ENCODE data around the gene ZNG1A. TPM values are rescaled to one million over a fixed set of nuclear protein-coding genes. Genes with fewer than 3 reads are reported as not detected.
A peak's percentile ranks its signal among the peaks of the same experiment; 100 is the strongest.
"Not testable (repeated sequence)": the region's sequence is repeated elsewhere in the genome, so short reads cannot be mapped to it uniquely, and the experiment has no call there.

ZNG1A gene
- total RNA-seq, 1 donor from 2014 or later, result 45.1 TPM

GRCh38 chr9:98775-99174, 80.1 kb downstream of the ZNG1A start:
- not testable (repeated sequence) for DNase-seq (ENCODE audit: low read depth)

GRCh38 chr9:94992-95391, 83.9 kb downstream of the ZNG1A start:
- not testable (repeated sequence) for DNase-seq (ENCODE audit: low read depth)

GRCh38 chr9:94323-94722, 84.5 kb downstream of the ZNG1A start:
- DNase-seq (ENCODE audit: low read depth), result not testable (repeated sequence)

GRCh38 chr9:93909-94308, 84.9 kb downstream of the ZNG1A start:
- not testable (repeated sequence) for DNase-seq (ENCODE audit: low read depth)

- not testable (repeated sequence) for DNase-seq (ENCODE audit: low read depth)
Measured at GRCh38 chr9:90851-91250, 88.0 kb downstream of the ZNG1A start.

GRCh38 chr9:88396-89037, 90.3 kb downstream of the ZNG1A start:
- DNase-seq (ENCODE audit: low read depth), result not testable (repeated sequence)

- not testable (repeated sequence) for DNase-seq (ENCODE audit: low read depth)
Measured at GRCh38 chr9:87860-88259, 91.0 kb downstream of the ZNG1A start.

GRCh38 chr9:87105-87504, 91.8 kb downstream of the ZNG1A start:
- DNase-seq (ENCODE audit: low read depth), result not testable (repeated sequence)

- not testable (repeated sequence) for DNase-seq (ENCODE audit: low read depth)
Measured at GRCh38 chr9:86697-87096, 92.2 kb downstream of the ZNG1A start.

- not testable (repeated sequence) for DNase-seq (ENCODE audit: low read depth)
Measured at GRCh38 chr9:82932-83689, 95.7 kb downstream of the ZNG1A start.

GRCh38 chr9:78333-78732, 100.5 kb downstream of the ZNG1A start:
- not testable (repeated sequence) for DNase-seq (ENCODE audit: low read depth)

GRCh38 chr9:76389-76788, 102.5 kb downstream of the ZNG1A start:
- not testable (repeated sequence) for DNase-seq (ENCODE audit: low read depth)

GRCh38 chr9:73900-74525, 104.8 kb downstream of the ZNG1A start:
- DNase-seq (ENCODE audit: low read depth), result not testable (repeated sequence)

GRCh38 chr9:73076-73899, 105.6 kb downstream of the ZNG1A start:
- DNase-seq (ENCODE audit: low read depth), result peak; percentile 6

Other genes starting within 250 kb of the ZNG1A start
- 2.1 and 5.4 TPM in 2 replicates for gene WASHC1, start 149.6 kb downstream of the ZNG1A start, total RNA-seq
- gene FOXD4, start 60.6 kb downstream of the ZNG1A start, total RNA-seq, result 0.16 and 0.19 TPM in 2 replicates
- 0.21 and 2.1 TPM in 2 replicates for gene DOCK8, start 35.8 kb upstream of the ZNG1A start, total RNA-seq

Measured in myocyte (in vitro differentiated cells).